GM23338 (cell line): Measurements from ENCODE around the gene MYO5B. TPM values are rescaled to one million over a fixed set of nuclear protein-coding genes. Genes with fewer than 3 reads are reported as not detected.

Source experiments
- ATAC-seq: fragments of 200-7000 bp; cut with Tn5 transposase; 3 replicates; pipeline ENCODE4 v1.9.1; 2020
- DNase-seq: peaks from one replicate; pipeline ENCODE4 v3.0.0-alpha.2; 2015; ENCODE audit warnings: low spot score
- H2AFZ ChIP-seq: fragments of 200-600 bp; sonication (generic); 2 replicates; pipeline ENCODE4 v1.8.0; 2016; ENCODE audit warnings: antibody characterized with exemption, mild to moderate bottlenecking, moderate library complexity
- H3F3A ChIP-seq: fragments of 200-600 bp; sonication (generic); replicated peaks from 2 replicates; pipeline ENCODE4 v1.8.0; 2017; ENCODE audit warnings: antibody characterized with exemption, mixed run types, low read depth
- H3K27ac ChIP-seq: fragments of 200-600 bp; sonication (generic); 2 replicates; pipeline ENCODE4 v1.6.1; 2016; ENCODE audit warnings: low read depth
- H3K27me3 ChIP-seq: fragments of 200-600 bp; sonication (generic); 2 replicates; pipeline ENCODE4 v1.8.0; 2016; ENCODE audit warnings: mild to moderate bottlenecking, mixed run types, moderate library complexity; ENCODE audit not compliant: insufficient read depth
- H3K36me3 ChIP-seq: fragments of 200-600 bp; sonication (generic); 2 replicates; pipeline ENCODE4 v1.8.0; 2016; ENCODE audit warnings: mild to moderate bottlenecking; ENCODE audit not compliant: insufficient read depth
- H3K4me1 ChIP-seq: fragments of 200-600 bp; sonication (generic); 2 replicates; pipeline ENCODE4 v1.8.0; 2016; ENCODE audit warnings: mild to moderate bottlenecking, moderate library complexity; ENCODE audit not compliant: insufficient read depth
- H3K4me2 ChIP-seq: fragments of 200-600 bp; sonication (generic); 2 replicates; pipeline ENCODE4 v1.7.1; 2017; ENCODE audit warnings: mixed run types
- H3K4me3 ChIP-seq: fragments of 200-600 bp; sonication (generic); 2 replicates; pipeline ENCODE4 v1.6.1; 2016; ENCODE audit warnings: mixed run types
- H3K79me2 ChIP-seq: fragments of 200-600 bp; sonication (generic); replicated peaks from 2 replicates; pipeline ENCODE4 v1.8.0; 2017; ENCODE audit warnings: mild to moderate bottlenecking; ENCODE audit not compliant: insufficient read depth
- H3K9me2 ChIP-seq: fragments of 200-600 bp; sonication (generic); 2 replicates; pipeline ENCODE4 v1.8.0; 2017; ENCODE audit not compliant: insufficient read depth
- H4K20me1 ChIP-seq: fragments of 200-600 bp; sonication (generic); replicated peaks from 2 replicates; pipeline ENCODE4 v1.8.0; 2017; ENCODE audit warnings: mild to moderate bottlenecking; ENCODE audit not compliant: insufficient read depth
- H3K27ac Mint-ChIP-seq: 2 replicates; pipeline ENCODE4 v1.8.0; 2020; ENCODE audit warnings: inconsistent platforms, mild to moderate bottlenecking, moderate library complexity, mixed read lengths
- H3K27me3 Mint-ChIP-seq: 3 replicates; pipeline ENCODE4 v1.8.0; 2022; ENCODE audit warnings: low read depth, mild to moderate bottlenecking, moderate library complexity, mixed read lengths, inconsistent platforms; ENCODE audit not compliant: insufficient read depth, poor library complexity
- H3K36me3 Mint-ChIP-seq: 3 replicates; pipeline ENCODE4 v1.8.0; 2021; ENCODE audit warnings: low read depth, mild to moderate bottlenecking, inconsistent platforms, moderate library complexity, mixed read lengths
- H3K4me1 Mint-ChIP-seq: 3 replicates; pipeline ENCODE4 v1.8.0; 2020; ENCODE audit warnings: mild to moderate bottlenecking, inconsistent platforms, mixed read lengths
- H3K4me3 Mint-ChIP-seq: 3 replicates; pipeline ENCODE4 v1.8.0; 2021; ENCODE audit warnings: moderate library complexity, mild to moderate bottlenecking, inconsistent platforms, mixed read lengths
- H3K9me3 Mint-ChIP-seq: 3 replicates; pipeline ENCODE4 v1.8.0; 2020; ENCODE audit warnings: moderate library complexity, mild to moderate bottlenecking, inconsistent platforms, mixed read lengths
- CREB1 ChIP-seq: fragments of 250-450 bp; sonication (Bioruptor Pico); IDR thresholded peaks from 2 replicates; pipeline ENCODE4 v1.5.0; 2020; ENCODE audit warnings: low read depth, mild to moderate bottlenecking, moderate library complexity
- CTCF ChIP-seq, 2 experiments: fragments of 200-600 bp in 1 of 2; sonication (generic) in 1 of 2; conservative IDR thresholded peaks; 2 replicates each; pipeline versions ENCODE4 v1.5.1 to v1.6.1; 2016 to 2017; ENCODE audit warnings: antibody characterized with exemption in 2 of 2, low read depth in 2 of 2, mild to moderate bottlenecking in 2 of 2, moderate library complexity in 1 of 2
- ETS1 ChIP-seq: IDR thresholded peaks from 2 replicates; pipeline ENCODE4 v1.6.1; 2016; ENCODE audit warnings: antibody characterized with exemption
- EZH2 ChIP-seq: fragments of 200-600 bp; sonication (generic); IDR thresholded peaks from one replicate; pipeline ENCODE4 v1.8.0; 2017; ENCODE audit warnings: antibody characterized with exemption, mild to moderate bottlenecking, low read depth; ENCODE audit not compliant: unreplicated experiment
- EZH2phosphoT487 ChIP-seq: fragments of 200-600 bp; sonication (generic); IDR thresholded peaks from one replicate; pipeline ENCODE4 v1.8.1; 2018; ENCODE audit warnings: antibody characterized with exemption; ENCODE audit not compliant: unreplicated experiment
- JUNB ChIP-seq: IDR thresholded peaks from one replicate; pipeline ENCODE4 v1.6.1; 2016; ENCODE audit warnings: antibody characterized with exemption; ENCODE audit not compliant: unreplicated experiment
- POLR2AphosphoS5 ChIP-seq: IDR thresholded peaks from 2 replicates; pipeline ENCODE4 v1.6.1; 2016; ENCODE audit warnings: antibody characterized with exemption, low read depth
- STAT1 ChIP-seq: IDR thresholded peaks from one replicate; pipeline ENCODE4 v1.6.1; 2016; ENCODE audit warnings: antibody characterized with exemption; ENCODE audit not compliant: unreplicated experiment
- ZNF114 ChIP-seq: fragments of 250-450 bp; sonication (Bioruptor Pico); IDR thresholded peaks from 2 replicates; pipeline ENCODE4 v1.5.0; 2020; ENCODE audit warnings: mild to moderate bottlenecking, moderate library complexity
- ZNF462 ChIP-seq: fragments of 250-450 bp; sonication (Bioruptor Pico); IDR thresholded peaks from 2 replicates; pipeline ENCODE4 v1.5.0; 2020; ENCODE audit warnings: mild to moderate bottlenecking, moderate library complexity
- polyA plus RNA-seq: library from polyadenylated mRNA; unstranded; fragments of >200 nt; fragmentation: Nextera tagmentation; extraction: Ambion mirVana; gene quantifications from 2 replicates; pipeline ENCODE4 v1.2.1, GENCODE V29; 2016
- total RNA-seq: library from RNA; depleted of rRNA; stranded (reverse); fragments of >200 nt; shearing (Covaris generic); gene quantifications from 2 replicates; pipeline ENCODE4 v1.2.3, GENCODE V29; 2014

Gene MYO5B
- total and polyA plus RNA-seq, 2 experiments from 2014 or later, result 3.2 to 19.1 TPM

GRCh38 chr18:50199921-50200320 lies 5.0 kb upstream of the MYO5B start:
- Mint-ChIP-seq H3K36me3 (no peaks in the 10 kb centered on the region), H3K4me1 (peaks cover 21% of the 10 kb centered on the region), H3K9me3 (peaks cover 4% of the 10 kb centered on the region; the same call in 1 of the 3 replicates), H3K27ac (no peak overlapping the region), H3K27me3 (peaks cover 19% of the 10 kb centered on the region), H3K4me3 (no peak overlapping the region)
- H3K27me3 ChIP-seq, result peaks cover 32% of the 10 kb centered on the region
- ATAC-seq (no peak), DNase-seq (no peak)
- no peak overlapping the region for H3K27ac ChIP-seq
- 0 out of 2 replicates have a peak, but pooled peaks cover 4% of the 10 kb centered on the region for H3F3A ChIP-seq
- no peaks in the 10 kb centered on the region for H3K9me2 ChIP-seq
- TF ChIP-seq POLR2AphosphoS5, result no peak
- no peak for TF ChIP-seq EZH2phosphoT487
- no peak for TF ChIP-seq CREB1 (CRISPR knock-in tag)
- TF ChIP-seq STAT1, result no peak
- no peak for TF ChIP-seq ETS1
- TF ChIP-seq CTCF (conservative IDR thresholded peaks at IDR 0.05; ENCODE audit: low read depth in 2 of 2), result no peak
- no peak for TF ChIP-seq EZH2
- no peaks in the 10 kb centered on the region for H4K20me1 ChIP-seq
- no peaks in the 10 kb centered on the region for H3K36me3 ChIP-seq
- H2AFZ ChIP-seq, result no peak overlapping the region
- peaks cover 18% of the 10 kb centered on the region; the same call in 1 of the 2 replicates for H3K4me1 ChIP-seq
- no peaks in the 10 kb centered on the region for H3K79me2 ChIP-seq
- no peak overlapping the region for H3K4me3 ChIP-seq
- no peak overlapping the region for H3K4me2 ChIP-seq

GRCh38 chr18:50199346-50199855 lies 4.5 kb upstream of the MYO5B start:
- no peak for DNase-seq
- H3K4me2 ChIP-seq, result no peak overlapping the region
- no peak overlapping the region for H3K4me3 Mint-ChIP-seq
- no peak overlapping the region for H2AFZ ChIP-seq
- H4K20me1 ChIP-seq, result no peaks in the 10 kb centered on the region
- peaks cover 19% of the 10 kb centered on the region for H3K27me3 Mint-ChIP-seq
- H3K27ac Mint-ChIP-seq, result no peak overlapping the region
- H3K9me2 ChIP-seq, result no peaks in the 10 kb centered on the region
- peaks cover 4% of the 10 kb centered on the region; the same call in 1 of the 3 replicates for H3K9me3 Mint-ChIP-seq
- no peaks in the 10 kb centered on the region for H3K36me3 ChIP-seq
- H3F3A ChIP-seq, result 0 out of 2 replicates have a peak, but pooled peaks cover 4% of the 10 kb centered on the region
- H3K79me2 ChIP-seq, result no peaks in the 10 kb centered on the region
- H3K4me3 ChIP-seq, result no peak overlapping the region
- no peaks in the 10 kb centered on the region for H3K36me3 Mint-ChIP-seq
- H3K4me1 Mint-ChIP-seq, result peaks cover 19% of the 10 kb centered on the region
- no peak for ATAC-seq
- peaks cover 18% of the 10 kb centered on the region; the same call in 1 of the 2 replicates for H3K4me1 ChIP-seq
- H3K27me3 ChIP-seq, result peaks cover 35% of the 10 kb centered on the region
- H3K27ac ChIP-seq, result no peak overlapping the region
- TF ChIP-seq JUNB (no peak), ZNF114 (CRISPR knock-in tag) (no peak), EZH2phosphoT487 (no peak), EZH2 (no peak), ZNF462 (no peak), CREB1 (CRISPR knock-in tag) (no peak)
